HepG2 (cell line): ENCODE measurements around the gene AP1G1. TPM values are rescaled to one million over a fixed set of nuclear protein-coding genes. Genes with fewer than 3 reads are reported as not detected.

Experiments used
- HNF4A ChIP-seq: sonication (generic); formaldehyde crosslinking; IDR thresholded peaks from 2 replicates; pipeline ENCODE4 v1.4.0; 2020; ENCODE audit warnings: missing genetic modification reagents
- HNF4G ChIP-seq, 2 experiments: sonication (generic) in 1 of 2; formaldehyde crosslinking in 1 of 2; IDR thresholded peaks; 2 replicates each; pipeline versions ENCODE4 v1.4.0 to v1.6.1; 2011 to 2020; ENCODE audit warnings: borderline replicate concordance in 2 of 2, low read depth in 2 of 2, mild to moderate bottlenecking in 2 of 2, low read length in 1 of 2, missing genetic modification reagents in 1 of 2, moderate library complexity in 1 of 2
- HOXA5 ChIP-seq: sonication (generic); formaldehyde crosslinking; IDR thresholded peaks from 2 replicates; pipeline ENCODE4 v1.4.0; 2020; ENCODE audit warnings: missing genetic modification reagents
- KDM6A ChIP-seq: IDR thresholded peaks from 2 replicates; pipeline ENCODE4 v1.6.1; 2016; ENCODE audit warnings: low read depth
- MTA1 ChIP-seq: sonication (generic); formaldehyde crosslinking; IDR thresholded peaks from 2 replicates; pipeline ENCODE4 v1.4.0; 2020; ENCODE audit warnings: missing genetic modification reagents, mild to moderate bottlenecking, borderline replicate concordance
- NFE2 ChIP-seq: sonication (generic); formaldehyde crosslinking; IDR thresholded peaks from 2 replicates; pipeline ENCODE4 v1.4.0; 2020; ENCODE audit warnings: missing genetic modification reagents
- NR2F6 ChIP-seq, 2 experiments: IDR thresholded peaks; 2 replicates each; pipeline ENCODE4 v1.6.1; 2016; ENCODE audit warnings: antibody characterized with exemption in 1 of 2, mild to moderate bottlenecking in 1 of 2
- SP140L ChIP-seq: sonication (generic); formaldehyde crosslinking; IDR thresholded peaks from 2 replicates; pipeline ENCODE4 v1.4.0; 2020; ENCODE audit warnings: missing genetic modification reagents, borderline replicate concordance
- ZNF12 ChIP-seq: sonication (generic); formaldehyde crosslinking; IDR thresholded peaks from 2 replicates; pipeline ENCODE4 v1.5.0; 2020; ENCODE audit warnings: missing genetic modification reagents
- ZNF121 ChIP-seq: sonication (generic); formaldehyde crosslinking; IDR thresholded peaks from 2 replicates; pipeline ENCODE4 v1.5.0; 2020; ENCODE audit warnings: mild to moderate bottlenecking, missing genetic modification reagents
- ZNF136 ChIP-seq: sonication (generic); formaldehyde crosslinking; IDR thresholded peaks from 2 replicates; pipeline ENCODE4 v1.8.1; 2022; ENCODE audit warnings: low read depth, mild to moderate bottlenecking, moderate library complexity, missing genetic modification reagents
- ZNF235 ChIP-seq: sonication (generic); formaldehyde crosslinking; IDR thresholded peaks from 2 replicates; pipeline ENCODE4 v1.8.1; 2023; ENCODE audit warnings: mild to moderate bottlenecking, missing genetic modification reagents, borderline replicate concordance
- ZNF562 ChIP-seq: sonication (generic); formaldehyde crosslinking; IDR thresholded peaks from 2 replicates; pipeline ENCODE4 v1.8.0; 2022; ENCODE audit warnings: missing genetic modification reagents, borderline replicate concordance
- ZNF790 ChIP-seq: sonication (generic); formaldehyde crosslinking; IDR thresholded peaks from 2 replicates; pipeline ENCODE4 v1.8.0; 2022; ENCODE audit warnings: missing genetic modification reagents, mild to moderate bottlenecking, borderline replicate concordance
- ZNF850 ChIP-seq: sonication (generic); formaldehyde crosslinking; conservative IDR thresholded peaks from 2 replicates; pipeline ENCODE4 v1.9.0; 2021; ENCODE audit warnings: mild to moderate bottlenecking, missing genetic modification reagents
- polyA plus RNA-seq, 8 experiments: library from polyadenylated mRNA; depleted of rRNA in 3 of 8; stranded (reverse) in 7 of 8; unstranded in 1 of 8; fragments of >200 nt; fragmentation: Illumina TruSeq in 4 of 8; extraction: Trizol in 4 of 8; gene quantifications; 2 replicates each; pipeline versions ENCODE4 v1.2.1 to v1.2.3, GENCODE V29; 2011 to 2016; ENCODE audit warnings: low read depth in 4 of 8, missing spikeins in 1 of 8, mixed read lengths in 1 of 8; ENCODE audit not compliant: insufficient read depth in 1 of 8
- total RNA-seq, 5 experiments: library from RNA; depleted of rRNA; stranded (reverse); fragments of >200 nt; fragmentation: Illumina TruSeq; extraction: Trizol; gene quantifications; 2 replicates each; pipeline ENCODE4 v1.2.3, GENCODE V29; 2016; ENCODE audit warnings: low read depth in 1 of 5
- TF ChIP-seq, protein P1 (sequence below): sonication (generic); formaldehyde crosslinking; IDR thresholded peaks from 2 replicates; pipeline ENCODE4 v1.4.0; 2020; ENCODE audit warnings: missing genetic modification reagents, borderline replicate concordance
- TF ChIP-seq, protein P2 (sequence below): sonication (generic); formaldehyde crosslinking; conservative IDR thresholded peaks from 2 replicates; pipeline ENCODE4 v1.5.0; 2020; ENCODE audit warnings: missing genetic modification reagents
- TF ChIP-seq, protein P3 (sequence below): sonication (generic); formaldehyde crosslinking; conservative IDR thresholded peaks from 2 replicates; pipeline ENCODE4 v1.4.0; 2020; ENCODE audit warnings: mild to moderate bottlenecking, missing genetic modification reagents, moderate library complexity

Gene AP1G1
- total and polyA plus RNA-seq, 2 of the 13 experiments (the other 11 are each of a cell fraction or from before 2014, with no cell fraction given): 62.2 to 66.2 TPM

DNA sequence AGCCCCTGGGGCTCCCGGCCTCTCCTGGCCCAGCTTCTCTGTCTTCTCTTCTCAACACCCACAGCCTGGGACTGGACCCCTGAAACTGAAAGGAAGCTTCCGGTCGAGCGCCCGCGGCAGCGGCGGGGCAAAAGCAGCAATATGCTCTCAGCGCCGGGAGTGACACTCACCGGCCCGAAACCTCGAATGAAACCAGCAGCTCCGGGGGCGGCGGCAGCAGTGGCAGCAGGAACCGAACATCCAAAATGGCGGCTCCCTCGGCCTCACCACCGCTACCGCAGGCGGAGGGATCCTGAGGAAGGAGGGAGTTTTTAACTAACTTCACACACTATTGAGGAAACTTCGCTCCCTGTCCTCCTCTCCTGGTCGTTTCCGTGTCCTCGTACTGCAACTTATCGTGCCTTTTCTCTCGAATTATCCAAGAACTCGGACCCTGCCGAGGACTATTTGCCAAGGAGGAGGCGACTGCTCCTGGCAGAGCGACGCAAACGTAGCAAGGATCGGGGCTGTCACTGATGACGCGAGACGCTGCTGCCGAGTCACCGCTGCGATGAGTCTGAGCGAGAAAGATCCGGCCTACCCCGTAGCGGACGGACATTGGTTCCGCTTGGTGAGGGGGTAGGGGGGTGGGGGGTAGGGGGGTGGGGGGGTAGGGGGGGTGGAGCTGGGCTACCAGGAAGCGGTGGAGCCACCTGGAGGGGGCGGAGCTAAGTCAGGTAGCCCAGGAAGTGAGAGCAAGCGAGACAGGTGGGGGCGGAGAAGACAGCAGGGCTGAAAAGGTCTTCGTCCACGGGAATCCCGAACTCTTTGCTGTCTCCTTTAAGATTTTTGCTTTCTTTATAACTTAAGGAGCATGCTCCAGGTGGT is at the start of gene AP1G1 (continued):
- TF ChIP-seq, protein P1, sequence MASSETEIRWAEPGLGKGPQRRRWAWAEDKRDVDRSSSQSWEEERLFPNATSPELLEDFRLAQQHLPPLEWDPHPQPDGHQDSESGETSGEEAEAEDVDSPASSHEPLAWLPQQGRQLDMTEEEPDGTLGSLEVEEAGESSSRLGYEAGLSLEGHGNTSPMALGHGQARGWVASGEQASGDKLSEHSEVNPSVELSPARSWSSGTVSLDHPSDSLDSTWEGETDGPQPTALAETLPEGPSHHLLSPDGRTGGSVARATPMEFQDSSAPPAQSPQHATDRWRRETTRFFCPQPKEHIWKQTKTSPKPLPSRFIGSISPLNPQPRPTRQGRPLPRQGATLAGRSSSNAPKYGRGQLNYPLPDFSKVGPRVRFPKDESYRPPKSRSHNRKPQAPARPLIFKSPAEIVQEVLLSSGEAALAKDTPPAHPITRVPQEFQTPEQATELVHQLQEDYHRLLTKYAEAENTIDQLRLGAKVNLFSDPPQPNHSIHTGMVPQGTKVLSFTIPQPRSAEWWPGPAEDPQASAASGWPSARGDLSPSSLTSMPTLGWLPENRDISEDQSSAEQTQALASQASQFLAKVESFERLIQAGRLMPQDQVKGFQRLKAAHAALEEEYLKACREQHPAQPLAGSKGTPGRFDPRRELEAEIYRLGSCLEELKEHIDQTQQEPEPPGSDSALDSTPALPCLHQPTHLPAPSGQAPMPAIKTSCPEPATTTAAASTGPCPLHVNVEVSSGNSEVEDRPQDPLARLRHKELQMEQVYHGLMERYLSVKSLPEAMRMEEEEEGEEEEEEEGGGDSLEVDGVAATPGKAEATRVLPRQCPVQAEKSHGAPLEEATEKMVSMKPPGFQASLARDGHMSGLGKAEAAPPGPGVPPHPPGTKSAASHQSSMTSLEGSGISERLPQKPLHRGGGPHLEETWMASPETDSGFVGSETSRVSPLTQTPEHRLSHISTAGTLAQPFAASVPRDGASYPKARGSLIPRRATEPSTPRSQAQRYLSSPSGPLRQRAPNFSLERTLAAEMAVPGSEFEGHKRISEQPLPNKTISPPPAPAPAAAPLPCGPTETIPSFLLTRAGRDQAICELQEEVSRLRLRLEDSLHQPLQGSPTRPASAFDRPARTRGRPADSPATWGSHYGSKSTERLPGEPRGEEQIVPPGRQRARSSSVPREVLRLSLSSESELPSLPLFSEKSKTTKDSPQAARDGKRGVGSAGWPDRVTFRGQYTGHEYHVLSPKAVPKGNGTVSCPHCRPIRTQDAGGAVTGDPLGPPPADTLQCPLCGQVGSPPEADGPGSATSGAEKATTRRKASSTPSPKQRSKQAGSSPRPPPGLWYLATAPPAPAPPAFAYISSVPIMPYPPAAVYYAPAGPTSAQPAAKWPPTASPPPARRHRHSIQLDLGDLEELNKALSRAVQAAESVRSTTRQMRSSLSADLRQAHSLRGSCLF (CRISPR knock-in tag): peak; percentile 85; the same call in 1 of the 2 replicates
- TF ChIP-seq ZNF850 (CRISPR knock-in tag): no peak
- TF ChIP-seq, protein P2, sequence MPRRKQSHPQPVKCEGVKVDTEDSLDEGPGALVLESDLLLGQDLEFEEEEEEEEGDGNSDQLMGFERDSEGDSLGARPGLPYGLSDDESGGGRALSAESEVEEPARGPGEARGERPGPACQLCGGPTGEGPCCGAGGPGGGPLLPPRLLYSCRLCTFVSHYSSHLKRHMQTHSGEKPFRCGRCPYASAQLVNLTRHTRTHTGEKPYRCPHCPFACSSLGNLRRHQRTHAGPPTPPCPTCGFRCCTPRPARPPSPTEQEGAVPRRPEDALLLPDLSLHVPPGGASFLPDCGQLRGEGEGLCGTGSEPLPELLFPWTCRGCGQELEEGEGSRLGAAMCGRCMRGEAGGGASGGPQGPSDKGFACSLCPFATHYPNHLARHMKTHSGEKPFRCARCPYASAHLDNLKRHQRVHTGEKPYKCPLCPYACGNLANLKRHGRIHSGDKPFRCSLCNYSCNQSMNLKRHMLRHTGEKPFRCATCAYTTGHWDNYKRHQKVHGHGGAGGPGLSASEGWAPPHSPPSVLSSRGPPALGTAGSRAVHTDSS: no peak; the same call in 1 of the 2 replicates
- TF ChIP-seq HNF4G (IDR thresholded peaks at IDR 0.05; ENCODE audit: borderline replicate concordance, low read depth, low read length): peak; percentile 14; the same call in 1 of the 2 replicates
- no peak for TF ChIP-seq HNF4G (CRISPR knock-in tag; IDR thresholded peaks at IDR 0.05; ENCODE audit: borderline replicate concordance, low read depth)
- TF ChIP-seq ZNF121: no peak
- TF ChIP-seq SP140L (CRISPR knock-in tag): no peak; the same call in 1 of the 2 replicates
- TF ChIP-seq KDM6A: no peak; the same call in 1 of the 2 replicates
- peak; percentile 66 for TF ChIP-seq NFE2 (CRISPR knock-in tag)
- TF ChIP-seq ZNF12 (CRISPR knock-in tag): peak; percentile 40; the same call in 1 of the 2 replicates
- peak; percentile 68; the same call in 1 of the 2 replicates for TF ChIP-seq MTA1 (CRISPR knock-in tag)
- no peak; the same call in 1 of the 2 replicates for TF ChIP-seq NR2F6 (IDR thresholded peaks at IDR 0.05)
- TF ChIP-seq NR2F6 (CRISPR knock-in tag; IDR thresholded peaks at IDR 0.05): peak; percentile 32; the same call in 1 of the 2 replicates
- TF ChIP-seq ZNF235 (CRISPR knock-in tag): peak; percentile 96; the same call in 1 of the 2 replicates
- TF ChIP-seq ZNF136 (CRISPR knock-in tag): no peak
- TF ChIP-seq HOXA5 (CRISPR knock-in tag): peak; percentile 82
- no peak for TF ChIP-seq ZNF562 (CRISPR knock-in tag)
- peak; percentile 40; the same call in 1 of the 2 replicates for TF ChIP-seq HNF4A (CRISPR knock-in tag)
- TF ChIP-seq, protein P3, sequence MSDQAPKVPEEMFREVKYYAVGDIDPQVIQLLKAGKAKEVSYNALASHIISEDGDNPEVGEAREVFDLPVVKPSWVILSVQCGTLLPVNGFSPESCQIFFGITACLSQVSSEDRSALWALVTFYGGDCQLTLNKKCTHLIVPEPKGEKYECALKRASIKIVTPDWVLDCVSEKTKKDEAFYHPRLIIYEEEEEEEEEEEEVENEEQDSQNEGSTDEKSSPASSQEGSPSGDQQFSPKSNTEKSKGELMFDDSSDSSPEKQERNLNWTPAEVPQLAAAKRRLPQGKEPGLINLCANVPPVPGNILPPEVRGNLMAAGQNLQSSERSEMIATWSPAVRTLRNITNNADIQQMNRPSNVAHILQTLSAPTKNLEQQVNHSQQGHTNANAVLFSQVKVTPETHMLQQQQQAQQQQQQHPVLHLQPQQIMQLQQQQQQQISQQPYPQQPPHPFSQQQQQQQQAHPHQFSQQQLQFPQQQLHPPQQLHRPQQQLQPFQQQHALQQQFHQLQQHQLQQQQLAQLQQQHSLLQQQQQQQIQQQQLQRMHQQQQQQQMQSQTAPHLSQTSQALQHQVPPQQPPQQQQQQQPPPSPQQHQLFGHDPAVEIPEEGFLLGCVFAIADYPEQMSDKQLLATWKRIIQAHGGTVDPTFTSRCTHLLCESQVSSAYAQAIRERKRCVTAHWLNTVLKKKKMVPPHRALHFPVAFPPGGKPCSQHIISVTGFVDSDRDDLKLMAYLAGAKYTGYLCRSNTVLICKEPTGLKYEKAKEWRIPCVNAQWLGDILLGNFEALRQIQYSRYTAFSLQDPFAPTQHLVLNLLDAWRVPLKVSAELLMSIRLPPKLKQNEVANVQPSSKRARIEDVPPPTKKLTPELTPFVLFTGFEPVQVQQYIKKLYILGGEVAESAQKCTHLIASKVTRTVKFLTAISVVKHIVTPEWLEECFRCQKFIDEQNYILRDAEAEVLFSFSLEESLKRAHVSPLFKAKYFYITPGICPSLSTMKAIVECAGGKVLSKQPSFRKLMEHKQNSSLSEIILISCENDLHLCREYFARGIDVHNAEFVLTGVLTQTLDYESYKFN (CRISPR knock-in tag): no peak; the same call in 1 of the 2 replicates
- TF ChIP-seq ZNF790 (CRISPR knock-in tag): no peak; the same call in 1 of the 2 replicates
